Liver (tissue), 3 donors: ENCODE data around the gene SEMA7A.

Source experiments
- ATF3 ChIP-seq: IDR thresholded peaks from 2 replicates; pipeline ENCODE4 v1.6.1; 2016; ENCODE audit warnings: antibody characterized with exemption
- CTCF ChIP-seq: fragments of 150-350 bp; IDR thresholded peaks from 2 replicates; pipeline ENCODE4 v1.5.1; 2017; ENCODE audit warnings: improper control_type of control experiment, low read depth, low read length; ENCODE audit not compliant: missing input control
- EGR1 ChIP-seq, 2 donors: IDR thresholded peaks; 2 replicates each; pipeline ENCODE4 v1.6.1; 2016 to 2018; ENCODE audit warnings: antibody characterized with exemption in 2 of 2, low read depth in 2 of 2
- HNF4A ChIP-seq, 2 donors: conservative IDR thresholded peaks; 2 replicates each; pipeline ENCODE4 v1.6.1; 2016; ENCODE audit warnings: antibody characterized with exemption in 2 of 2, mild to moderate bottlenecking in 2 of 2
- JUND ChIP-seq, 2 donors: IDR thresholded peaks; 2 replicates each; pipeline ENCODE4 v1.6.1; 2016; ENCODE audit warnings: antibody characterized with exemption in 2 of 2
- RAD21 ChIP-seq, 2 donors: IDR thresholded peaks; 2 replicates each; pipeline ENCODE4 v1.6.1; 2016; ENCODE audit warnings: antibody characterized with exemption in 2 of 2, mild to moderate bottlenecking in 2 of 2
- REST ChIP-seq: IDR thresholded peaks from 2 replicates; pipeline ENCODE4 v1.6.1; 2016; ENCODE audit warnings: antibody characterized with exemption, mild to moderate bottlenecking
- SP1 ChIP-seq: IDR thresholded peaks from 2 replicates; pipeline ENCODE4 v1.6.1; 2018; ENCODE audit warnings: antibody characterized with exemption, mild to moderate bottlenecking
- TAF1 ChIP-seq: conservative IDR thresholded peaks from 2 replicates; pipeline ENCODE4 v1.6.1; 2016; ENCODE audit warnings: antibody characterized with exemption, mild to moderate bottlenecking
- YY1 ChIP-seq: IDR thresholded peaks from 2 replicates; pipeline ENCODE4 v1.6.1; 2016; ENCODE audit warnings: antibody characterized with exemption, mild to moderate bottlenecking
- donor health status: healthy.
- donor health status: healthy.

GRCh38 chr15:74364936-74365597 lies 68.7 kb downstream of the SEMA7A start:
- TF ChIP-seq CTCF = no peak
- TF ChIP-seq YY1 = no peak
- TF ChIP-seq REST = no peak
- no peak for TF ChIP-seq ATF3
- no peak for TF ChIP-seq SP1
- TF ChIP-seq JUND (IDR thresholded peaks at IDR 0.05) = no peak
- no peak for TF ChIP-seq HNF4A (conservative IDR thresholded peaks at IDR 0.05)
- TF ChIP-seq EGR1 (IDR thresholded peaks at IDR 0.05; ENCODE audit: low read depth in 2 of 2) = no peak
- TF ChIP-seq TAF1 = no peak
- no peak for TF ChIP-seq RAD21 (IDR thresholded peaks at IDR 0.05)
